GOT3 (cell line): Measurements from ENCODE around the gene ACTG1.

ENCODE experiments used
- DNase-seq: peaks from one replicate; lab custom pipeline; 2025; ENCODE audit warnings: mixed read lengths; lab: John Stamatoyannopoulos, UW

The ACTG1 gene

DNA sequence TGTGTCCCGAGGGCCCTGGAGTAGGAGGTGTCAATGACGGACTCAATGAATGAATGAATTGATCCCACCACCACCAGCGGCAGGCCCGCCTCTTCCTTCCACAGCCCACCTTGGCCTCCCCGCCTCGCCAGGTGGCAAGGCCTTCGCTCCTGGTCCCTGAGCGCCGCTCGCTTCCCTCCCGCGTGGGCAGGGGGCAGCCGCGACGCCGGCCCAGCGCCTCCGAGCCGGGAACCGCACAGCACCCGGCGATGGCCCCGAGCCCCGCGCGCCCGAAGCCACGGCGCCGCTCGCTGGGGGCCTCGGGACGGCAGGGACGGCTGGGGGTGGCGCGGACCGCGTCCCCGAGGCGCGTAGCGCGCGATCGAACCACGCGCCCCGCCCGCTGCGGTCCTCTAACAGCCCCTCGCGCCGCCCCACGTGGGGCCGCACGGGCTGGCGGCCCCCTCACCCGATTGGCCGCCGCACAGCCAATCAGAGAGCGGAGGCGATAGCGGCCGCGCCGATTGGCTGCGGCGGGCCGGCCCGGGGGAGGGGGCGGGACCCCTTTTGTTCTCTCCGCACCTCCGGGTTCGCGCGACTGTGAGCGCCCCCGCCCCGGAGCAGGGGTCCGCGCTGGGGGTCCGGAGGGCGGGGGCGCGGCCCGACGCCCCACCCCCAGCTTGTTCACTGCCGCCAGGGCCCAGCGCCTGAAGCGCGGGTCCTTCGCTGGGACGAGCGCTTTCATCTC, 31.4 kb downstream of the ACTG1 start:
- peak; percentile 32 for DNase-seq

DNA sequence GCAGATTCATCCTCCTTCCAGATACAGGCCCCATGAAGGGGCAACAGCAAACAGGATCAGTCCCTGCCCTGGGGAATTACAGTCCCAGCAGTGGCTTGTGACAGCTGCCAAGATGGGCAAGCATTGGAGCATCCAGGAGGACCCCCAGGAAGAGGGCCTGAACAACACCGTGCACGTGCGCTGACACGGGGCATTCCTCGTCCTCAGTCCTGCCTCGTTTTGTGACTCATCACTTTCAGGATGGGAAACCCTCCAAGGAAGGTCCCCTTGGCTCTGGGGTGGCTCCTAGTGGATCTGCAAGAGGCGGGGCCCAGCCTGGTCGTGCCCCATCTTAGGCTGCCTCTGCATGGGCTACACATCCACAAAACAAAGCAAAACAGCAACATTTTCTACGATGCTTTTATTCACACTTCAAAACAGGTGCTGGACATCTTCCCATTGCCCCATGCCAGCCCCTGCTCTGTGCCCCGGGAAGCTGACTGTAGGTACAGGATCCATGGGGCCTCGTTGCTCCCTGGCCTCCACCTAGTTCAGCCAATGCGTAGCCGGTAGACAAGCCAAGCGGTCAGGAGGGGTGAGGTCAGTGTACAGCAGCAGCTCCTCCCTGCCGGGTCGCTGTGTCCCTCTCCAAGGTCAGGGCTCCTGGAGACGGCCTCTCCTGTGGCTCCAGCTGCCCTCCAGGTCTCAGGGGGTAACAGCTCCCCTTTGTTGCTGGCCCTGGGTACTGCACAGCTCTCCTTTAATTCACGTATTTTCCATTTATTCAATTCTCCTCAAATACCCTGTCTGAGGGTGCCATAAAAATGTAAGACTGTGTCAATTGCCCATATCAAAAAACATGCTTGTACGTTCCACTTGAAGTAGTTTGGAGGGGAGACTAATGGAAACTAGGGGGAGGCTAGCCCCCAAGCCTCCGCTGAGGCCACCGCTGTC, 32.2 kb downstream of the ACTG1 start:
- DNase-seq = no peak

DNA sequence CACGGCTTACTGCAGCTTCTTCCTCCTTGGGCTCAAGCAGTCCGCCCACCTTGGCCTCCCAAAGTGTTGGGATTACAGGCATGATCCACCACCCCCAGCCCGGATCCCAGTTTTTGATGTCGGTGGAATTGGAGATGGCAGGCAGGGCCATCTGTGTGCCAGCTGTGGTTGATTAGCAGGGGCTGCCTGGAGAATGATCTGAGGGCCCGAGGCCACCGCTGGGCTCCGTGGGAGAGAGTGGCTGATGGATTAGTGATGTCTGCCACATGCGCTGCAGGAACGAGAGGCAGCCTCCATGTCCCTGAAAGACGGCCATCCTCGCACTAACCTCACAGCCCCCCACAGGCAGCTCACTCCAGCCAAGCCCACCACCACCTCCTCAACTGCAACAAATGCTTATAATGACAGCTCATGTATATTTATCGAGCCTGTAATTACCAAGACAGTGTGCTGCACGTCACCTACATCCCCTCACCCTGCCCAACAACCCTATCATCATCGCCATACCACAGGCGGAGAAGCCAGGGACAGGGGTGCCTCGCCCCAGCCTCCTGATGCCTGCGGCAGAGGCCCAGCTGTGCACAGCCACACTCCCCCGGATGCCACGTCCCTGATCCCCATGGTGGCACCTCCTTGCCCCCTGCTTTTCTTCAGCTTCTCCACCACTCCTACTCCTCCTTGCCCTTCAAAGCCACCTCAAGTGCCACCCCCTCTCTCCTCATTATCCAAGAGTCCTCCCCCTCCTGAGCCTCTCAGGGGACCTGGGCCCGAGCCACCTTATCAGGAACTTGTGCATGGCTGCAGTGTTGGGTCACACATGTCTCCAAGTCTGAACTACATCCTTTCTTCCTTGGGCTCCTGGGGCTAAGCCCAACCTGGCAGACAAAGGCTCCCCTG, 33.2 kb downstream of the ACTG1 start:
- no peak for DNase-seq

DNA sequence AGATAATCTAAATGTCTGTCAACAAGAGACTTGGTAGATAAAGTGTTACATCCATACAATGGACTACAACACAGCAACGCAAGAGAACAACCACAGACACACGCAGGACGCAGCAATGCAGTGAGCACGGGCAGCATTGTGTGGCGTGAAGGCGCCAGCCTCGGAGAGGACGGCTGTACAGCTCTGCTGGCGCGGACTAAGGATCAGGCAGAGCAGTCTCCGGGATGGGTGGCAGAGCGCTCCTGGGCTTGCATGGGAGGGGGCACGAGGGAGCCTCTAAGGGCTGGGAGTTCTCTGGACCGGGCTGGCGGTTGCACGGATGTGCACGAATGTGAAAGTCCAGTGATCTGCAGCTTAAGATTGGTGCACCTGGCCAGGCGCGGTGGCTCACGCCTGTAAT, 34.5 kb downstream of the ACTG1 start:
- DNase-seq = no peak

DNA sequence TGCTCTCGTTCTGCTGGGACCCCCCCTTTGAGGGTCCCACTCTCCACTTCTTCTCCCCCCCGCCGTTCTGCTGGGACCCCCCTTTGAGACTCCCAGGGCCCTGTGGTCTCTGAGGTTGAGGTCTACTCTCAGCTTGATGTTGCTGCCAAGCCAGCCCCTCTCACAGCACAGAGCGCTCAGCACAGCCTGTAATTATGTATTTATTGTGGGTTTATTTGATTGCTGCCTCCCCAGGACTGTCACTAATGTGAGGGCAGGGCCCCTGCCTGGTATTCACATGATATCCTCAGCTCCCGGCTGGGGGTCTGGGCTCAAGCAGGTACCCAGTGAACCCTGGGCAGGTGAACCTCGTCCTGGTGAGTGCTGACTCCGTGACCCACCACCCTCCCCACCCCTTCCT, 35.4 kb downstream of the ACTG1 start:
- DNase-seq = no peak

DNA sequence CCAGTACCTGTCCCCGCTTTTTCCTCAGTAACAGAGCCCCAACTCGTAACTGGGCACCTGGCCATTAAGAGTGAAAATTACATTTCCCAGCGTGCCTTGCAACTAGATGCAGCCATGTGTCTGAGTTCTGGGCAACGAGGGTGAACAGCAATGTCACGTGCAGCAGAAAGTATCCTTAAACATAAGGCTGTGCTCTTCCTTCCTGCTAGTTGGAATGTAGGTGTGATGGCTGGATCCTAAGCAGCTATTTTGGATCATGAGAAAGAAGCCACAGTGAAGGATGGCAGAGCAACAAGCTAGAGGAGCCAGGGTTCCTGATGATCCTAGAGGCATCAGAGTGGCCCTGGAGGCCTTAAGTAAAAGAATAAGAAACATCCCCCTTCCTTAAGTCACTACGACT, 36.0 kb downstream of the ACTG1 start:
- DNase-seq = no peak

DNA sequence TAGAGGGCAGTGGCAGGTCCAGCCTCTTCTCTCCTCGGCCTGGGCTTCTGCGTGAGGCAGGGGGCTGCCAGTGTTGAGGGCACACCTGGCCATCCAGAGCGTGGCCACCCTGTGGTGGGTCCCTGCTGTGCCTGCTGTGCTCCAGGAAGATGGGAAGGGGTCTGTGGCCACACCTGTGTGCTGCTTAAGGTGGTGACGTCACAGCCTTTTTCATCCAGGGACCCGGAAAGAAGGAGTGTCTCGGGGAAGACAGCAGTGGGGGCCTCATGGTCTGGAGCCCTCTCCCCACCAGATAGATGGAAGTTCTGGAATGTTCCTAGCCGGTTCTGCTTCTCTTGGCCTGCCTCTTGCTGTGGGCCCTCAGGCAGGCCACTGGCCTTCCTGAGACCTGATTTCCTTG, 36.5 kb downstream of the ACTG1 start:
- DNase-seq = no peak

DNA sequence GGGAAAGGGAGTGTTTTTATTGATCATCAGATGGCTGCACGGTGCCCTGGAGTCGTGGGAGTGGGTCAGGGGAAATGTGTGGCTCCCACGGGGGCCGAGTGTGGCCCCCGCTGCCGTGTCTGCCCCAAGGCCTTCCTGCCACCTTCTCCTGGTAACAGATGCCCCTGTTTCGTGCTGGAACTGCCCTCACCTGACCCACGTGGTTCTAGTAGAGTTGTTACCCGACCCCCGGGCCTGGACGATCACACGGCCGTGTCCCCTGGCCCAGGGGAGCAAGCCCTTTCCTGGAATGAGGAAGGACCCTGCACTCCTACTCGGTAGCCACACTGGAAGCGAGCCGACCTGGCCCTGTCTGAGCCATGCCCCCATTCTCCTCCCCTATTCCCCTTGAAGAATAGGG, 37.6 kb downstream of the ACTG1 start:
- no peak for DNase-seq

DNA sequence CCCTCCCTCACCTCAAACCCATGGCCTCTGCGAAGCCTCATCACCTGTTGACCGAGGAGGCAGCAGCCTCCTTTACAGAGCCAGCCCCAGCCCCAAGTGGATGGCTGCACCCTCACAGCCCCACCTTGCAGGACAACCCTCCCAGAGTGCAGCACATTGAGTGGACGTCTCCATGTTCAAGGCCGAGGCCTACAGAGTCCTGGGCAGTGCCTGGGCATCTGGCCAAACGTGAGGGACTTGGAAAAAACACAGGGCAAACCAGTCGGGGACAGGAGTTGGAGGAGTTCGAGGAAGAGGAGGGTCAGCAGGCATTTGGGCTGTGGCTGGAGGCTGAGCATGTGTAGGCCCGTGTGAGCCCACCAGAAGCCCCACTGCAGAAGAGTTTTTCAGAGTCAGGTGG, 39.6 kb downstream of the ACTG1 start:
- no peak for DNase-seq

DNA sequence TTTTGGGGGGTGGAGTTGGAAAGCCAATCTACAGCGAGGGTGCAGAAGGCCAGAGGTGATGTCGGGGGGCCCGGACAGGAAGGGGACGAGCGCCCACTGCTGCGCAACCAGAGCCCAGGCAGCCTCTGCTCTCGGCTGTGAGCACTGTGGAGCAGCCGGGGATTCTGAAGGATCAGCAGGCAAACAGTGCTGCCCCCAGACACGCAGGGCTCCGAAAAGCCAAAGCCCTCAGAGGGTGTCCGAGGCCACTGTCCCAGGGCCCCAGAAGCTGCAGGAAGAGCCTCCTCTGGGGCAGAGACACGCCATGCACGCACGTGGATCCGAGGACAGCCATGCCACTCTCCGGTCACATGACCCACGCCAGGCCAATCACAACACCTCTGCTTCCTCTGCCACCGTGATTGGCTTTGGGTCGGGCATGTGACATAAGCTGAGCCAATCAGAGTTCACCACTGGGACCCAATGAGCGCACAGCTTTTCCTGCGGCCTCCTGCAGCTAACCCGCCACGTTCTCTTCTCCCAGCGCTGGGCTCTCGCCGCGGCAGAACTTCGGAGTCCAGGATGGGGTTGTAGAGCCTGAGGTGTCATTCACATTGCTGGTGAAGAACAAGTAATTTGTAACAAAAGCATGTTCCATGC, 40.7 kb downstream of the ACTG1 start:
- peak; percentile 66 for DNase-seq

DNA sequence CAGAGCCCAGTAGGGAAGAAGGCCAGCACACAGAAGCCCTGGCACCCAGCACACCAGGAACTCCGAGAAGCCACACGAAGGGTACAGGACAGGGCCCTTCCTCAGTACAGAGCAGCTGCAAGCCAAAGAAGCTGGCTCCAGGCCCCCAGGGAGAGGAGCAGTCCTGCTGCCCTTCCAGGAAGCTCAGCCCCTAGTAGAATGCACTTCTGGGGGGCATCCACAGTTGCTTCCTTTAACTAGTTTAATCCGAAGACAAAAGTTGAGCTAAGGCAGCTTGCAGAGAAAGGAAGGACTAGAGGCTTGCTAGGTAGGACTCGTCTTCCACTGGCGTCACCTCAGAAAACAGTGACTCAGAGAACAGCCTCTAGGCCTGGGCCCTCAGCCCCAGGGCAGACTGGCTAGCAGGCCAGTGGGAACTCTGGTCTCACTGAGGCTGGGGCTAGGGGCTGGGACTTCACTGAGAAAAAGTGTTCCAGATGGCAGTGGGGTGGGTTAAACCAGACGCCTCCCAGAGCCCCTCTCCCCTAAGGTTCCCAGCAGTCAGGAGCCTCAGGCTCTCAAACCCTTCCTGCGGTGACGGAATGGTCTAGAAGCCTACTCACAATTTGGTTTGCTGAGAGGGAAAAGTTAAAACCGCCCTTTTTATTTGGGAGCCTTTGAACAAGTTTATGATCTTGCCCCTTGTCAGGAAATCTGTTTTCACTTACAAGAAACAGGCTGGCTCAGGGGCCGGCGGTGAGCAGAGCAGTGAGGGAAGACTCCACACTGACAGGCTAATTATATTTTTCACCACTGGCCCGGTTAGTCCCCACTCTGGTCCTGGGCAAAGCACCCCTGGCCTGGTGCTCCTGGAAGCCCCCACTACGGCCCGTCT, 41.4 kb downstream of the ACTG1 start:
- DNase-seq = no peak

DNA sequence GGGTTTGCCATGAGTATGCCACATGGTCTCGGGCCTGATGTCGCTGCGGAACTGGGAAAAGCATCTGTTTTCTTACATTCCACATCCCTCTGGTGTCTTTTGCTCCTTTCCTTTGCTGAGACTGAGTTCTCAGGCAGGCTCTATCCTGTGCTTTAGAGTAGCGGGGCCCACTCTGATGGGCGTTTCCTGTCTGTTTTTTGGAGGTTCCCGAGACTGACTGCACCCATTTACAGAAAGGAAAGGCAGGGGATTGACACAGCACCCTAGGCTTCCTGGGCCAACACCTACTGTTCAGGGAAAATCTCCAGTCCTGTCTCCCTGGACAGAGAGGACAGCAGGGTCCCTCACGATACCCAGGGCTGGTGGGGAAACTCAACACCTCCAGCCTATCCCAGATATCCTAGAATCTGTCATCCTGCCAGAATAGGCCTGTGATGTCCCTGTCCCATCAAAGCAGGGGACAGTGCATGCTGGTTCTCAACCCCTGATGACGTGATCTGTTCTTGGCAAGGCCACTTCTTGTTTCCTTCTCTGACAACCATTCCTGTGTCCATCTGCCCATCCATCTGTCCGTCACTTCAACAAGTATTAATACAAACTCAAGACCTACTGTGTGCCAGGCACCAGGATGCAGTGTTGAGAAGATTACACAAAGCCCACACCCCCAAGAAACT, 42.2 kb downstream of the ACTG1 start:
- DNase-seq = no peak

DNA sequence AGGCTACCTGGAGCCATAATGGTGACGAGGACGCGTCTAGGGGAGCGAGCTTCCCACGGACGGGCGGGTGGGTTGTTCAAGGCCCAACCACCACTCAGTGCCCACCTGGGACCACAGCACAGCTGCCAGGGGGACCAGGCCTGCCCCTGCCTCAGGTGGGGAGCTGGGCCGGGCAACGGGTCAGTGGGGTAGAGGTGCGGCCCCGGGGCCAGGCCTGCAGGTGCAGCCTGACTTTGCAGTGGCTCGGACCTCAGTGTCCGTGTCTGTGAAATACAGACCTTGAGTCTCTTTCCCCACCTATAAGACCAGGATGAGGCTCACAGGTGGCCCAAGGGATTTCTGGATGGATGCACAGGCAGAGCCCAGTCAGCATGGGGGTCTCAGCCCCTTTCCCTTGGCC, 43.3 kb downstream of the ACTG1 start:
- no peak for DNase-seq

DNA sequence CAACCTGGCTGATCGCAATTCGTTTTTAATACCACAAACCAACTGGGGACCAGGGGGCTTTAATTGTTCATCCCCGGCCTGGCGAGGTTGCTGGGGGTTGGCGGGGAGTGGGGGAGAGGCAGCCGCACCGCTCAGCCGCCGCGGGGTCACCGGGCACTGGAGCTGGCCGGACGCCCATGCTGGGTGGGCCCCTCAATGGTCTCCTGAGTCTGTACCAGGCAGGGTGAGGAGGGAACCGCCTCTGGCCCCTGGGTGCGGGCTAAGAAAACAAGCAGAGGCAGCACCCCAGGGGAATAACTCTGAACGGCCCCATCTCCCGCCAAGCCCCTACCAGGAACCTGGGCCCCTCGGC, 43.9 kb downstream of the ACTG1 start:
- no peak for DNase-seq

DNA sequence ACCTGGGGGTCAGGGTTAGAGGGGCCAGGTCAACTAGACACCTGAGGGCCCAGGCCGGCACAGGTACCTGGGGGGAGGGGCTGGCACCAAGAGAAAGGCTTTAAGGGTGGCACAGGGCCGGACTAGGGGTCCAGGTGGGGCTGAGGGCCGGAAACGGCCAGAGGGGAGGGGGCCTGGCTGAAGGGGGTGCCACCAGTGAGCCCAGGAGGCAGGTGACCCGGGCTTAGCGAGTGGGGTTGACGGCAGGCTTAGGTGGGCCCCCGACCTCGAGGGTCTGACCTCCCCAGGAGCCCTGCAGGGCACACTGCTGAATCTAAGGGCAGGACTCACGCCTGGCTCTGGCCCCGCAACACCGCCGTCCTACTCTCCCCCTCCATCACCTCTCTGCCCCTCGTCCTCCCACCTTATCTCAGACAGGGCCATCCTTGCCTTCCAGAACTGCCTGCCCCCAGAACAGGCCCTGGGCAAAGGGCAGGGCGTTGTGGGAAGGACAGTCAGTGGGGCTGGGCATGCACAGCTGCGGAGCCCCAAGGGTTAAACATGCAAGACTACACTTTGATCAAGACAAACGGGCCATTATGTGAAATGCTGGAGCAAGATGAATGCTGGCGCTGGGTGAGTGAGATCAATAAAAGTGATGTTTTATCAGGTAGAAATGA, 44.4 kb downstream of the ACTG1 start:
- DNase-seq = no peak

DNA sequence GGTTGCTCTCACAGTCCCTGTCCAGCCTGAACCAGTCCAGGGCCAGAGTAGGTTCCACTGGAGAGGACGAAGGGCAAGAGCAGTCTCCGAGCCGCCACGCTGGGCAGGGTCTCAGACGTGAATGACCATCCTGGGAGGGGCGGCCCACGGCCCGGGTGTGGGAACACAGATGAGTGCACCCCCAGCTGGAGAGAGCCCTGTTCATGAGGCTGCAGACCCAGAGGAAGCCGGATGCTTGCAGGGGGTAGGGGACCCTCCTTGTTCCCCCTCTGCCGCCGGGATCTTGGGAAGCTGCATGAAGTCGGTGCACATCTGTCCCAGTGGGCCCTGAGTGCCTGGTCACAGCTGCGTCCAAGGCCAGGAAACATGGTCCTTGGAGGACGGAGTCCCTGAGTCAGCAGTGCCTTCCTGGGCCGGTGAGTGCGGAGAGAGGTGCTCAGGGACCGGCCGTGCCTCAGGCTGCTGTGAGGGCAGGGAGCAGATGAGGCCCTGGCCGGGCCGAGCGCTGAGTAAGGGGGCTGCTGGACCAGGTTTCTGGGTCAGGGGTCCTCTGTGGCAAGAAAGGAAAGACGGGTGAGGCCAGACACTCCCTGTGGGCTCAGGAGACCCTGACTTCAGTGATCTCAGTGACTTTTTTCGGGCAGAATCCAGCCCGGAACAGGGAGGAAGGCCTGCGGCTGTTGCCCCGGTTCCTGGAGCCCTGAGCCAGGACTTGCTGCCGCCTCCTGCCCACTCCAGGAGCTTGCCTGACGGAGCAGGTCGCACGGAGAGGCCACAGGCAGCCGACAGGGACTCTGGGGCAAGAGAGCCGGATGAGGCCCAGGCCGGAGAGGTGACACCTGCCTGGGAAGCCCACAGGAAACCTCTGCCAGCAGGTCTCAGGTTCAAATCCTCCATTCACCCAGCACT, 45.8 kb downstream of the ACTG1 start:
- DNase-seq = no peak

DNA sequence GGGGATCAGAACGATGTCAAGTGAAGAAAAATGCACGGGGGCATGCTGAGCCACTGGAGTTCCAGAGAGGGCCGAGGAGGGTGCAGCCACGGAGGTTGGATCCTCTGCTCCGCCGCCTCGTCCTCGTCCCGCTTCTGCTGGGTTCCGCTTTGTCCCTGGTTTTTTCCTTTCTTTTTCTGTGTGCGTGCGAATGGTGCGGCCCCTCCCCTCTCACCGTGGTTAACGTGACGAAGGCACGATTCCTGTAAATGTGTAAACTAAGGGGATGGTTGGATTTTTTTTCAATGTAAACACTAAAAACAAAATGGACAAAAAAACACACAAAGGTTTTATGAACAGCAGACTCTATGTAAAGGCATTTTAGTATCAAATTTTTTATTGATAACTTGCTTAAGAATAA, 46.7 kb downstream of the ACTG1 start:
- no peak for DNase-seq

DNA sequence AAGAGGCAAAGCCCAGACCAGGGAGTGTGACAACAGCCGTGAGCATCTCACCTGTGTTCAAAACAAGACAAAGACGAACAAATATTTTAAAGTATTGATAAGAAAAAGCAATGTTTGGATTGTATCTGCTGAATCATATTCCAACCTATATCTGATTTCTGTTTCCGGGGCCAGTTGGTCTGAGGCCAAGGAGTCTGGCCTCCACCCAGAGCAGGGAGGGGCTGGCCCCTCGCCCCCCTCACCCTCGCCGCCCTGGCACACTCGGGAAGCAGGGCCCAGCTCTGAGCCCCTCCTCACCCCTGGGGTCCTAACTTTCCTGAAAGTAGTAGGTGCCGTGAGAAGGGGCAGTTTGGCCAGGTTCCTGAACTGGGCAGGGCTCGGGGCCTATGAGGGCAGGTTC, 48.0 kb downstream of the ACTG1 start:
- no peak for DNase-seq

DNA sequence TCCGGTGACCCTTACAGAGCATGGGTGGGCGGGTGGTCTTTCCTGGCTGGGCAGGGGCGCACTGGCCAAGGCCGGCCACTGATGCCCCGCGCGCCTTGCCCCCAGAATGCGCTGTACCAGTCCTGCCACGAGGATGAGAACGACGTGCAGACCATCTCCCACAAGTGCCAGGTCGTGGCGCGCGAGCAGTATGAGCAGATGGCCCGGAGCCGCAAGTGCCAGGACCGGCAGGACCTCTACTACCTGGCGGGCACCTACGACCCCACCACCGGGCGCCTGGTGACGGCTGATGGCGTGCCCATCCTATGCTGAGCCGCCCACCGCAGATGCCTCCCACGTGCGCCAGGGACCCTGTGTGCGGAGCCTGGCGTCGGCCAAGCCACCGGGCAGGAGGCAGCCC, 49.1 kb downstream of the ACTG1 start:
- no peak for DNase-seq
